DMS153 treated with DMSO at 0.1 percent for 48 hours (cell line): ENCODE results near the gene SMC3.

Experiments used
- DNase-seq: peaks from one replicate; lab custom pipeline; 2025; ENCODE audit not compliant: unreplicated experiment; lab: John Stamatoyannopoulos, UW

SMC3 gene

GRCh38 chr10:110544958-110545537 is 22.4 kb upstream of the SMC3 start:
- DNase-seq: no peak

DNA sequence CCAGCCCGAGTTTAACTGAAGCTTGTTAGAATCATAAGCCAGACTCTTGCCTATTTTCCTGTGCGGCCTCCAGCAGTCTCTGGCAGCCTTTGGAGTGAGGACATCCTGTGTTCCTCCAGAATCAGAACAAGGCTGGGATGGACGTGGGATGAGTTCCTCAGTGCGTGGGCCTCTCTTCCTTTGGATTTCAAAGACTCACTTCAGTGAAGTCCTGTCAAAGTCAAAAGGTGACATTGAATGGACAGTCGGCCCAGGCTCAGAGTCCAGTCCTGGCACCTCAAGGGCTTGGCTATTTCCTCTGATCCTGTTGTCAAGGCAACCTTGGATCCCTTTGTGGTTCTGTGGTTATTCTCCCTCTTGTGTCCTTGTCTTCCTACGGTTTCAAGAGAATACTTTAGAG is 21.4 kb upstream of the SMC3 start:
- no peak for DNase-seq

- no peak for DNase-seq
Observed at GRCh38 chr10:110546499-110547110, 20.9 kb upstream of the SMC3 start.

DNA sequence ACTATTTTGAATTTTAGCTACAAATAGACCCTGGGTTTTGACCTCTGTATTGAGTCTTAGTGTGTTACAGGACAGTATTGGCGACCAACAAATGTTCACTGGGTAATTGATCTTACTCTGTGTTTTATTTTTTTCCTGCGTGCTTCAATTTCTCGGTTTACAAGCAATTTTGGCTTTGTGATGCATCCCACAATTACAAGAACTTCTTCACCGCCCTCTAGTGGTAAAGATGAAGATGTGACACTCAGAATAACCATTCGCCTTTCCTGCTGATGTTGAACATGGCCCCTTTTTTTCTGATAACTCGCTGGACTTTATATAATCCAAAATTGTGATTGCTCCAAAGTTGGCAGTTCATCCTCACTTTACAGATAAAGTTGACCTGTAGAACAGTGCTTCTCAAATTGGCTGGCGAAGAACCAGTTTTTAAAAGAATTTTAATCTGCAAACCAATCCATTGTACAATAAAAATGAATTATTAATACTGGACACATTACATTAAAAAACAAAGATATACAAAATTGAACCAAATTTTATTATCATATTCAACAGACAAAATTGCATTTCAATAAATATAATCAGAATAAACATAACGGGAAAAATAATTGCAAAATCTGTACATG is 20.2 kb upstream of the SMC3 start:
- DNase-seq: peak; percentile 38

DNA sequence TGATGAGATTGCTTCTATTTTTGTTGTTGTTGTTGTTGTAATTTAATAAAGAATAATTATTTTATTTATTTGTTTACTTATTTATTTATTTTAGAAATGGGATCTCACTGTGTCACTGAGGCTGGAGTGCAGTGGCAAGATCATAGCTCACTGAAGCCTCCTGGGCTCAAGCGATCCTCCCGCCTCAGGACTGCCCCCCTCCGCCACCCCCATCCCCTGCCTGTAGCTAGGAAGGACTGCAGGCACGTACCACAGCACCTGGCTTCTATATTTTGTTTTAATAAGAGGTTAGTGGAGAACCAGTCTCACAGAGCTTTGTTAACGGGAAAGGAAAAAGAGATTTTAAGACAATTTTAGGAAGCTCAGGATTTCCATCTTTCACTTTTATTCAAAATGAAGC is 19.5 kb upstream of the SMC3 start:
- DNase-seq: no peak

DNA sequence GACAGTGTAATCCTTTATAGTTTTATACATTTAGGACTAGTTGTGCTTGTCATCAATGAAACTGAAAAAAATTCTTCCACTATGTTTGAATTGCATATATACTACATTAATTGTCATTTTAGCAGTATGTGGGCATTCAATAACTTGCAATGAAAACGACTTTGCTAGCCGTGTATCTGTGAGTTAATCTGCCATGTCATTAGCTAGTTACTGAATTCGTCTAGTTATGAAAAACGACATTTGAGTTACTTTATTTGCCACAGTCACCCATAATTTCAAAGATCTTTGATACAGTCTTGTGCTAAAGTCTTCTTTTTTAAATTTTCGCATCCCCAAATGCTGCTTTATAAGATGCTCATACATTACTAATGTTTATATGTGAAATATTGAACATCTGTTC is 18.3 kb upstream of the SMC3 start:
- no peak for DNase-seq

- DNase-seq: no peak
Observed at GRCh38 chr10:110553905-110554304, 13.6 kb upstream of the SMC3 start.

DNA sequence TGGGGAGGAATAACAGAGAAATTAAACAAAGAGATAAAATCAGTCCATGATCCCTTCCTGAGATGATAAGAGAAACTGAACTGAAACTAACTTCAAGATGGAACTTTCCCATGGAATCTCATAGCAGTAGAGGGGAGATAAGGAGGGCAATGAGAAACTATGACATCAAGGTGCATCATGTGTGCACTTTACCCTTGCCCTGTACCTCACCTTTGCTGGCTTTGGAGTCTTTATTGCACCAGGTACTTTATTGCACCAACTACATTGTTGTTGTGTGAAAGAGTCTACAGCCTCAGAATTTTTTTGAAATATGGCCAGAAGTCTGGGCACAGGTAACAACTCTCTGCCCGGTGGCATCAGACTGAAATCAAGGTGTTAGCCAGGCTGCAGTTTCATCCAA is 11.2 kb upstream of the SMC3 start:
- no peak for DNase-seq

DNA sequence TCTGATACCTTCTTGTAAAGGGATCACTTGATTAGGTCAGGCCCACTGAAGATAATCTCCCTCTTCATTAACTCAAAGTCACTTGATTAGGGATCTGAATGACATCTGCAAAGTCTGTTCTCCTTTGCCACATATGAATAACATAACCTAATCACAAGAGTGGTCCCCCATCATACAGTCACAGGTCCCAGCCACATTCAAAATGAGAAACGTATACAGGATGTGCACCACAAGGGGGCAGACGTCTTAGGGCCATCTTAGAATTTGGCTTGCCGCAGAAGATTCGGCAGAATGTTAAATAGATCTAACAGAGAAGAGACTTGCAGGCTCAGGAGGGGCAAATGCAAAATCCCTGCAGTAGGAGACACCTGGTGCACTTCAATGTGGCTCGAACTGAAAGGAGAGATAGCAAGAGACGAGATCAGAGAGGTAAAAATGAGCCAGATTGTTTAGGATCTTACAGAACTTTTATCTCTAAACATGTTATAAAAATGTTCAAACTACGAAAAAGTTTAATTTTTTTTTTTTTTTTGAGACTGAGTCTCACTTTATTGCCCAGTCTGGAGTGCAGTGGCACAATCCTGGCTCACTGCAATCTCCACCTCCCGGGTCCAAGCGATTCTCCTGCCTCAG is 10.4 kb upstream of the SMC3 start:
- DNase-seq: no peak

DNA sequence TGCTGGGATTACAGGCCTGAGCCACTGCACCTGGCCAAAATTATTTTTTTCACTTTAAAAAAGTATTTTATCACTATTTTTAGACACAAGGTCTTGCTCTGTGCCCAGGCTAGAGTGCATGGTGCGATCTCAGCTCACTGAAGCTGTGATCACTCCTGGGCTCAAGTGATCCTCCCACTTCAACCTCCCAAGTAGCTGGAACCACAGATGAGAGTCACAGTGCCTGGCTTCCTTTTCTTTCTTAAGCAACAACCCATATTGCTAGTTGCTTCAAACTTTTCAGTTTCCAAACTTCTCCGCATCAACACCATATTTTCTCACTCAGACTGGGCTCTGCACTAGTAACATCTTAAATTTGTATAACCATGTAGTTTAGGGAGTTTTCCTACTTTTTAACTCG is 9.5 kb upstream of the SMC3 start:
- DNase-seq: no peak

GRCh38 chr10:110560012-110560411 is 7.5 kb upstream of the SMC3 start:
- DNase-seq: no peak

DNA sequence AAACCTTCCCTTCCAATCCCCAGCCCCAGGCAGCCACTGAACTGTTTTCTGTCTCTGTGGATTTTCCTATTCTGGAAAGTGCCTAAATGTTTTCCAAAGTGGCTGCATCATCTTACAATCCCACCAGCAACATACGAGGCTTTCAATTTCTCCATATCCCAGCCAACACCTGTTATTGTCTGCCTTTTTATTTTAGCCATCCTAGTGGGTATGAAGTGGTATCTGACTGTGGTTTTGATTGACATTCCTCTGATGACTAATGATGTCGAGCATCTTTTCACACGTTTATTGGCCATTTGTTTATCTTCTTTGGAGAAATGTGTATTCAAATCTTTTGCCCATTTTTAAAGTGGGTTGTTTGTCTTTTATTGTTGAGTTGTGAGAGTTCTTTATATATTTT is 6.2 kb upstream of the SMC3 start:
- no peak for DNase-seq

GRCh38 chr10:110562348-110562747 is 5.1 kb upstream of the SMC3 start:
- no peak for DNase-seq

DNA sequence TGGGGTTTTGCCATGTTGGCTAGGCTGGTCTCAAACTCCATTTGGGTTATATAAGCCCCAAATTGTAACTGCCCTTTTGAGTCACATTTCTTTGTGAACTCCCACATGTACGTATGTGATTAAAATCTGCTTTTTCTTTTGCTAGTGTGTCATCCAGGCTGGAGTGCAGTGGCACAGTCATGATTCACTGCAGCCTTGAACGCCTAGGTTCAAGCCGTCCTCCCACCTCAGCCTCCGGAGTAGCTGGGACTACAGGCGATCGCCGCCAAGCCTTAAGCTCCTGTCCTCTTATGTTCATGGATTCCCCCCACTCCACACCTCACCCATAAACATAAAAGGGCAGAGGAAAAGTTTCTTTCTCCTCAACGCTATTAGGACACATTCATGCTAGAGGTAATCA is 4.4 kb upstream of the SMC3 start:
- DNase-seq: no peak

DNA sequence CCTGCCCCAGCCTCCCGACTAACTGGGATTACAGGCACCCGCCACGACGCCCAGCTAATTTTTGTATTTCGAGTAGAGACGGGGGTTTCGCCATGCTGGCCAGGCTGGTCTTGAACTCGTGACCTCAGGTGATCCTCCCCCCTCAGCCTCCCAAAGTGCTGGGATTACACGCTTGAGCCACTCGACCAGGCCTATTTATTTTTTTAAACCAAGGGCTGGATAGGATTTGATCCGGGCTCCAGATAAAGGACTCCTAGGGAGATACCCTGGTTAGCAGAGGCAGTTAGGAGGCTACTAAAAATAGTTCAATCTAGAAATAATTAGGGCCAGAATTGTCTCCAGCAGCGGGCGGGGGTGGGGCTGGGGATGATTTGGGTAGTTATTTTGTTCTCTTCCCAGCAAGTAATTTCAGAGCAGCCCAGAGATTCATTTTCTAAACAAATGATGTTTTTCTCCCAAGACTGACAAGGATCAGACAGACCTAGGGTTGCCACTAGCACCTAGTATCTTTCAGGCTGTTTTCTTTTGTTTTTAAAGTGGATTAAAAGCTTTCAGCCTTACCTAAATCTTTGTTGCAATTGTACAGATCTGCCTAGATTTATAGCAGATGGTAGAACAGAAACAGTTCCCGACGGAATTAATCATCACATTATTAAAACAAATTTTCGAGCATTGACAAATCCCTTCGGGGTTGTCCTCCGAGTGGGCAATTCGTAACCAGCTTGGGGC is 859 bp upstream of the SMC3 start:
- DNase-seq: no peak

DNA sequence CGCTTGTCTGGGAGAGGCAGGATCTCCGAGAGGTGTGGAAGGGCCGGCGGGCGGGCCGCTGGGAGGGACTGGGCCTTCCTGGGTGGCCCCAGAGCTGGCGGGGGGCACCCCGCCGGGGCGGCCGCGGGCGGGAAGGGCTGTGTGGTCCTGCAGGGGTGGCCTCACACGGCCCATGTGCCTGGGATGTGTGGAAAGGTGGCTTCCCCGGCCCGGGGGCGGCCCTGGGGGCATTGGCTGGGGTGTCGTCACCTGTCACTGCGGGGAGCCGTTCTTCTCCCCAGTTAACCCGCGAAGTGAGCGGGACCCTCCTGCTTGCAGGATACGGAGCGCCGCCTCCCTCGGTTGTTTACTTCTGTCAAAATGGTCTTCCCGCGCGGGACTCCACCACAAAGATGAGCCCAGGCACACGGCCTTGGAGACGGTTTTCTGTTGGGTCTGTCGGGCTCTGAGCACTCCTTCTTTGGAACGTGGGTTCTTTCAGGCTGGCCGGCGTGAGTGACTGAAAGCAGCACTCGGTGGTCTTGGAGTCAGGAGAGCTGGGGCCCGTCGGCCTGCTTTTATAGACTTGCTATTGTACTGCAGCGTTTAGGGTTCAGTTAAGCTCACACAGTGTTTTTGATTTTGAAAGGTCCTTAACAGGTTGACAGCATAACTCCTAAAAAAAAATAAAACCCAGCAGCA is 700 bp downstream of the SMC3 start:
- DNase-seq: no peak

- no peak for DNase-seq
Observed at GRCh38 chr10:110569122-110569521, 1.6 kb downstream of the SMC3 start.

- DNase-seq: no peak
Observed at GRCh38 chr10:110569736-110570135, 2.2 kb downstream of the SMC3 start.

DNA sequence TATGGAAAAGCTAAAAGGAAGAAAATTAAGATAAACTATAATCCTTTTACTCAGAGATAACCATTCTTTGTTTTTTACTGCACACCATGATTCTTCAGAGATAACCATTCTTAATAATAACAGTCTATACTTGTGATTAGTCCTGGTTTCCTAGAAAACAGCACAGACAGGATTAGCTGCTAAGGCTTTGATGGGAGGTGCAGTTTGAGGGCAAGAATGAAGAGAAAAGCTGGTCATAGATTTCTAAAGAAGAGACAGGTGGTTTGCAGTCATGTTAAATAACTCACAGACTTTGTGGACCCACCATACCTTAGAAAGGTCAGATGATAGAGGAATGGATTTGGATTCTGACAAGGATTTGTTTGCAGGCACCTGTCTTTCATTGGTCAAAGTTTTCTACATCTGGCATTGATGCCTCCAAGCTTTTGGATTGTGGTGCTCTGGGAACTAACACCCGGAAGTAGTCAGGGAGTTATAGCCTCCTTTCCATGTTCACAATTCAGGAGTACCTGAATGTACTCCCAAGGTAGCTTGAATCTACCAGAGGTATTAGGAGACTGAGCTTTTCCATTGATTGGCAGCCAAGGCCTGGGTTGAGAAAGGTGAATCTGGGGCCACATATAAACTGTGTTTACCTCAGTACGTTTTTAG is 3.7 kb downstream of the SMC3 start:
- no peak for DNase-seq

GRCh38 chr10:110572862-110573261 is 5.4 kb downstream of the SMC3 start:
- no peak for DNase-seq

DNA sequence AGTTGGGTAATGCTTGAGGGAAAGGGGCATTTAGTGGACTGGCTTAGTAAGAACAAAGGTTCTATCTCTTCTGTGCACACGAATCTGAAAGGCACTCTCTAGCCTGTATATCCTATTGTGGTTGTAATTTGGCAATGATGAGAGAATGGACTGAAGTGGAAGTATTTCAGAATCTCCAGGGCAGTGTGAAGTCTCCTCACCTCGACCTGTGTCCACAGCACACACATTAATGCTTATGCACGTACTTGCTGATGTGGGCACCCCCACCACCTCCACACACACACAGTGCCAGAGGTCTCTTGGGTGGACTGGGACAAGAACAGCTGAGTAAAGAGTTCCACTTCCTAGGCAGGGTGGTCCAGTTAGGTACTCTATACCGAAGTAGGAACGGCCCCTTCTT is 6.9 kb downstream of the SMC3 start:
- no peak for DNase-seq
